DMS153 treated with DMSO at 0.1 percent for 48 hours (cell line): ENCODE measurements around the gene ITGB6.
"Not testable (repeated sequence)": the region's sequence is repeated elsewhere in the genome, so short reads cannot be mapped to it uniquely, and the experiment has no call there.

Experiments used
- DNase-seq: peaks from one replicate; lab custom pipeline; 2025; ENCODE audit not compliant: unreplicated experiment; lab: John Stamatoyannopoulos, UW

The ITGB6 gene

GRCh38 chr2:160141912-160142311 lies 58.2 kb downstream of the ITGB6 start:
- DNase-seq: no peak

- no peak for DNase-seq
Measured at GRCh38 chr2:160141419-160141818, 58.7 kb downstream of the ITGB6 start.

- no peak for DNase-seq
Measured at GRCh38 chr2:160140471-160140870, 59.6 kb downstream of the ITGB6 start.

- no peak for DNase-seq
Measured at GRCh38 chr2:160139991-160140390, 60.1 kb downstream of the ITGB6 start.

GRCh38 chr2:160139350-160139749 lies 60.7 kb downstream of the ITGB6 start:
- no peak for DNase-seq

GRCh38 chr2:160138406-160138805 lies 61.7 kb downstream of the ITGB6 start:
- no peak for DNase-seq

- DNase-seq: no peak
Measured at GRCh38 chr2:160137464-160137863, 62.6 kb downstream of the ITGB6 start.

GRCh38 chr2:160132761-160133160 lies 67.3 kb downstream of the ITGB6 start:
- no peak for DNase-seq

- no peak for DNase-seq
Measured at GRCh38 chr2:160126756-160127155, 73.3 kb downstream of the ITGB6 start.

- DNase-seq: no peak
Measured at GRCh38 chr2:160126315-160126714, 73.8 kb downstream of the ITGB6 start.

GRCh38 chr2:160125828-160126227 lies 74.2 kb downstream of the ITGB6 start:
- DNase-seq: no peak

- DNase-seq: no peak
Measured at GRCh38 chr2:160125366-160125765, 74.7 kb downstream of the ITGB6 start.

- no peak for DNase-seq
Measured at GRCh38 chr2:160124571-160124970, 75.5 kb downstream of the ITGB6 start.

GRCh38 chr2:160114721-160115120 lies 85.4 kb downstream of the ITGB6 start:
- DNase-seq: not testable (repeated sequence)

GRCh38 chr2:160114020-160114419 lies 86.1 kb downstream of the ITGB6 start:
- DNase-seq: no peak

GRCh38 chr2:160111951-160112798 lies 87.9 kb downstream of the ITGB6 start:
- DNase-seq: no peak

- DNase-seq: no peak
Measured at GRCh38 chr2:160110674-160111239, 89.3 kb downstream of the ITGB6 start.

- DNase-seq: peak; percentile 43
Measured at GRCh38 chr2:160109939-160110673, 90.0 kb downstream of the ITGB6 start.

GRCh38 chr2:160109243-160109642 lies 90.8 kb downstream of the ITGB6 start:
- DNase-seq: no peak

- DNase-seq: no peak
Measured at GRCh38 chr2:160108646-160109045, 91.4 kb downstream of the ITGB6 start.

- DNase-seq: no peak
Measured at GRCh38 chr2:160105366-160105765, 94.7 kb downstream of the ITGB6 start.

- no peak for DNase-seq
Measured at GRCh38 chr2:160104115-160104514, 96.0 kb downstream of the ITGB6 start.
